ENCODE data around the gene IGSF21.

Gene IGSF21

GRCh38 chr1:18088077-18088594 is 19.5 kb upstream of the IGSF21 start:
- Mint-ChIP-seq H3K4me3 (no peak overlapping the region), H3K36me3 (ENCODE audit: low read depth) (no peaks in the 10 kb centered on the region), H3K9me3 (no peaks in the 10 kb centered on the region), H3K27ac (no peak overlapping the region), H3K4me1 (no peaks in the 10 kb centered on the region), H3K27me3 (peaks cover 8% of the 10 kb centered on the region)
- no peak for DNase-seq
- no peak for ATAC-seq

GRCh38 chr1:18089488-18089887 is 18.1 kb upstream of the IGSF21 start:
- Mint-ChIP-seq H3K9me3 (no peaks in the 10 kb centered on the region), H3K27me3 (peaks cover 8% of the 10 kb centered on the region), H3K4me1 (no peaks in the 10 kb centered on the region), H3K27ac (no peak overlapping the region), H3K36me3 (ENCODE audit: low read depth) (no peaks in the 10 kb centered on the region), H3K4me3 (no peak overlapping the region)
- no peak for DNase-seq
- ATAC-seq, result no peak

GRCh38 chr1:18090636-18091035 is 17.0 kb upstream of the IGSF21 start:
- no peaks in the 10 kb centered on the region for H3K4me1 Mint-ChIP-seq
- no peak for ATAC-seq
- no peaks in the 10 kb centered on the region for H3K36me3 Mint-ChIP-seq (ENCODE audit: low read depth)
- H3K27ac Mint-ChIP-seq, result no peak overlapping the region
- DNase-seq, result no peak
- no peak overlapping the region for H3K4me3 Mint-ChIP-seq
- H3K9me3 Mint-ChIP-seq, result no peaks in the 10 kb centered on the region
- H3K27me3 Mint-ChIP-seq, result peaks cover 10% of the 10 kb centered on the region

- H3K27me3 Mint-ChIP-seq, result peaks cover 10% of the 10 kb centered on the region
These were observed 15.7 kb upstream of the IGSF21 start for GRCh38 chr1:18091660-18092446.

GRCh38 chr1:18093193-18093592 is 14.4 kb upstream of the IGSF21 start:
- ATAC-seq (no peak), DNase-seq (no peak)

More at GRCh38 chr1:18091660-18092446, 15.7 kb upstream of the IGSF21 start:
- DNase-seq (no peak), ATAC-seq (no peak)
- Mint-ChIP-seq H3K4me3 (no peak overlapping the region), H3K9me3 (no peaks in the 10 kb centered on the region), H3K27ac (no peak overlapping the region), H3K4me1 (no peaks in the 10 kb centered on the region), H3K36me3 (ENCODE audit: low read depth) (no peaks in the 10 kb centered on the region)

GRCh38 chr1:18093646-18094045 is 14.0 kb upstream of the IGSF21 start:
- Mint-ChIP-seq H3K4me3 (no peak overlapping the region), H3K36me3 (ENCODE audit: low read depth) (no peaks in the 10 kb centered on the region)

More at GRCh38 chr1:18093193-18093592, 14.4 kb upstream of the IGSF21 start:
- Mint-ChIP-seq H3K27me3 (peaks cover 6% of the 10 kb centered on the region), H3K9me3 (no peaks in the 10 kb centered on the region), H3K4me3 (no peak overlapping the region), H3K36me3 (ENCODE audit: low read depth) (no peaks in the 10 kb centered on the region), H3K27ac (no peak overlapping the region), H3K4me1 (no peaks in the 10 kb centered on the region)

GRCh38 chr1:18094096-18094495 is 13.5 kb upstream of the IGSF21 start:
- Mint-ChIP-seq H3K4me1 (no peaks in the 10 kb centered on the region), H3K9me3 (no peaks in the 10 kb centered on the region), H3K27me3 (peaks cover 5% of the 10 kb centered on the region), H3K4me3 (no peak overlapping the region), H3K27ac (no peak overlapping the region), H3K36me3 (ENCODE audit: low read depth) (no peaks in the 10 kb centered on the region)
- no peak for ATAC-seq
- DNase-seq, result no peak

More at GRCh38 chr1:18093646-18094045, 14.0 kb upstream of the IGSF21 start:
- Mint-ChIP-seq H3K9me3 (no peaks in the 10 kb centered on the region), H3K27ac (no peak overlapping the region), H3K4me1 (no peaks in the 10 kb centered on the region), H3K27me3 (peaks cover 5% of the 10 kb centered on the region)
- ATAC-seq, result no peak
- no peak for DNase-seq

GRCh38 chr1:18097206-18097605 is 10.4 kb upstream of the IGSF21 start:
- H3K36me3 Mint-ChIP-seq (ENCODE audit: low read depth), result no peaks in the 10 kb centered on the region
- H3K27ac Mint-ChIP-seq, result no peak overlapping the region
- DNase-seq (no peak), ATAC-seq (no peak)
- H3K27me3 Mint-ChIP-seq, result peaks cover 11% of the 10 kb centered on the region
- H3K4me1 Mint-ChIP-seq, result no peaks in the 10 kb centered on the region
- H3K4me3 Mint-ChIP-seq, result no peak overlapping the region
- no peaks in the 10 kb centered on the region for H3K9me3 Mint-ChIP-seq

- no peak overlapping the region for H3K4me3 Mint-ChIP-seq
- H3K36me3 Mint-ChIP-seq (ENCODE audit: low read depth), result no peaks in the 10 kb centered on the region
- no peak for DNase-seq
- H3K27ac Mint-ChIP-seq, result no peak overlapping the region
- H3K4me1 Mint-ChIP-seq, result no peaks in the 10 kb centered on the region
- ATAC-seq, result no peak
- peaks cover 21% of the 10 kb centered on the region for H3K27me3 Mint-ChIP-seq
- H3K9me3 Mint-ChIP-seq, result no peaks in the 10 kb centered on the region
These were observed 8.6 kb upstream of the IGSF21 start for GRCh38 chr1:18099026-18099425.

- H3K4me3 Mint-ChIP-seq, result no peak overlapping the region
- DNase-seq, result no peak
- no peak overlapping the region for H3K27ac Mint-ChIP-seq
- peaks cover 23% of the 10 kb centered on the region for H3K27me3 Mint-ChIP-seq
- H3K4me1 Mint-ChIP-seq, result no peaks in the 10 kb centered on the region
- no peaks in the 10 kb centered on the region for H3K36me3 Mint-ChIP-seq (ENCODE audit: low read depth)
- no peaks in the 10 kb centered on the region for H3K9me3 Mint-ChIP-seq
- ATAC-seq, result no peak
These were observed 7.5 kb upstream of the IGSF21 start for GRCh38 chr1:18100060-18100459.

GRCh38 chr1:18100491-18101063 is 7.0 kb upstream of the IGSF21 start:
- ATAC-seq (no peak), DNase-seq (peak; percentile 48)
- H3K9me3 Mint-ChIP-seq, result no peaks in the 10 kb centered on the region
- H3K4me3 Mint-ChIP-seq, result no peak overlapping the region
- no peak overlapping the region for H3K27ac Mint-ChIP-seq
- H3K4me1 Mint-ChIP-seq, result no peaks in the 10 kb centered on the region
- H3K27me3 Mint-ChIP-seq, result peaks cover 21% of the 10 kb centered on the region
- H3K36me3 Mint-ChIP-seq (ENCODE audit: low read depth), result no peaks in the 10 kb centered on the region

- Mint-ChIP-seq H3K27ac (no peak overlapping the region), H3K9me3 (no peaks in the 10 kb centered on the region), H3K36me3 (ENCODE audit: low read depth) (no peaks in the 10 kb centered on the region), H3K4me3 (no peak overlapping the region), H3K27me3 (peaks cover 28% of the 10 kb centered on the region), H3K4me1 (no peaks in the 10 kb centered on the region)
- no peak for DNase-seq
- no peak for ATAC-seq
These were observed 6.1 kb upstream of the IGSF21 start for GRCh38 chr1:18101508-18101907.

- no peak for DNase-seq
- H3K4me1 Mint-ChIP-seq, result no peaks in the 10 kb centered on the region
- H3K36me3 Mint-ChIP-seq (ENCODE audit: low read depth), result no peaks in the 10 kb centered on the region
- peaks cover 46% of the 10 kb centered on the region for H3K27me3 Mint-ChIP-seq
- no peak overlapping the region for H3K27ac Mint-ChIP-seq
- no peak overlapping the region for H3K4me3 Mint-ChIP-seq
- no peak for ATAC-seq
- H3K9me3 Mint-ChIP-seq, result no peaks in the 10 kb centered on the region
These were observed 3.7 kb upstream of the IGSF21 start for GRCh38 chr1:18103788-18104421.

GRCh38 chr1:18104546-18105100 is 3.0 kb upstream of the IGSF21 start:
- H3K4me3 Mint-ChIP-seq, result no peak overlapping the region
- H3K27me3 Mint-ChIP-seq, result peaks cover 53% of the 10 kb centered on the region
- no peaks in the 10 kb centered on the region for H3K4me1 Mint-ChIP-seq
- no peaks in the 10 kb centered on the region for H3K36me3 Mint-ChIP-seq (ENCODE audit: low read depth)
- H3K27ac Mint-ChIP-seq, result no peak overlapping the region
- ATAC-seq, result no peak
- H3K9me3 Mint-ChIP-seq, result no peaks in the 10 kb centered on the region
- DNase-seq, result no peak

- H3K27me3 Mint-ChIP-seq, result peaks cover 57% of the 10 kb centered on the region
- H3K9me3 Mint-ChIP-seq, result no peaks in the 10 kb centered on the region
- H3K36me3 Mint-ChIP-seq (ENCODE audit: low read depth), result no peaks in the 10 kb centered on the region
- H3K27ac Mint-ChIP-seq, result no peak overlapping the region
- no peak overlapping the region for H3K4me3 Mint-ChIP-seq
- no peak for ATAC-seq
- DNase-seq, result no peak
- no peaks in the 10 kb centered on the region for H3K4me1 Mint-ChIP-seq
These were observed 2.4 kb upstream of the IGSF21 start for GRCh38 chr1:18105196-18105595.
